ENCODE measurements around the gene CCDC74A.
"Not testable (repeated sequence)": the region's sequence is repeated elsewhere in the genome, so short reads cannot be mapped to it uniquely, and the experiment has no call there.

Gene CCDC74A

GRCh38 chr2:131529864-131530445, 2.3 kb downstream of the CCDC74A start:
- not testable (repeated sequence) for DNase-seq (ENCODE audit: low read depth in 2 of 2)

DNA sequence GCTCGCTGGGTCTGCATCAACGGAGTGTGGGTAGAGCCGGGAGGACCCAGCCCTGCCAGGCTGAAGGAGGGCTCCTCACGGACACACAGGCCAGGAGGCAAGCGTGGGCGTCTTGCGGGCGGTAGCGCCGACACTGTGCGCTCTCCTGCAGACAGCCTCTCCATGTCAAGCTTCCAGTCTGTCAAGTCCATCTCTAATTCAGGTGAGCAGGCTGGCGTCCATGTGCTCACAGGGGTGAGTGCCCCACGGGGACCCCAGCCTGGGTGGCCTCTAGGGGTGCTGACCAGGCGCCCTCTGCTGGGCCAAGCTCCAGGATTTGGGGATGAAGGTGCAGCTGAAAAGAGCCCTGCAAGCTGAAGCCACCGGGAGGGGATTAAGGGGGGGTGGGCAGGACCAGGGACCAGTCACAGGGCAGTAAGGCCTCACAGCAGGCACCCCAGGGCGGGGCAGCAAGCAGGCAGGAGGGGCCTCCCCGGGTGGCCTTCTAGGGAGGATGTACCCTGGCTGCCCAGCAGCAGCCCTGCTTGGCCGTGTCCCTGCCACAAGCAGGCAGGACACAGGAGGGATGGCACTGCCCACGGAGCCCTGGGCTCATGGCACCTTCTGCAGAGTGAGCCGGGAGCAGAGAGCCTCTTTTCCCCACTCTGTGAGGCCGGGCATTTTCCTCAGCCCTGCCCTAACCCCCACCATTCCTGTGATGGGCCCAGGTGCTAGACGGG, 3.1 kb downstream of the CCDC74A start:
- not testable (repeated sequence) for DNase-seq (ENCODE audit: low read depth in 2 of 2)

GRCh38 chr2:131531547-131532185, 4.0 kb downstream of the CCDC74A start:
- DNase-seq (ENCODE audit: low read depth in 2 of 2), result not testable (repeated sequence)

GRCh38 chr2:131532723-131533608, 5.3 kb downstream of the CCDC74A start:
- not testable (repeated sequence) for DNase-seq (ENCODE audit: low read depth in 2 of 2)

DNA sequence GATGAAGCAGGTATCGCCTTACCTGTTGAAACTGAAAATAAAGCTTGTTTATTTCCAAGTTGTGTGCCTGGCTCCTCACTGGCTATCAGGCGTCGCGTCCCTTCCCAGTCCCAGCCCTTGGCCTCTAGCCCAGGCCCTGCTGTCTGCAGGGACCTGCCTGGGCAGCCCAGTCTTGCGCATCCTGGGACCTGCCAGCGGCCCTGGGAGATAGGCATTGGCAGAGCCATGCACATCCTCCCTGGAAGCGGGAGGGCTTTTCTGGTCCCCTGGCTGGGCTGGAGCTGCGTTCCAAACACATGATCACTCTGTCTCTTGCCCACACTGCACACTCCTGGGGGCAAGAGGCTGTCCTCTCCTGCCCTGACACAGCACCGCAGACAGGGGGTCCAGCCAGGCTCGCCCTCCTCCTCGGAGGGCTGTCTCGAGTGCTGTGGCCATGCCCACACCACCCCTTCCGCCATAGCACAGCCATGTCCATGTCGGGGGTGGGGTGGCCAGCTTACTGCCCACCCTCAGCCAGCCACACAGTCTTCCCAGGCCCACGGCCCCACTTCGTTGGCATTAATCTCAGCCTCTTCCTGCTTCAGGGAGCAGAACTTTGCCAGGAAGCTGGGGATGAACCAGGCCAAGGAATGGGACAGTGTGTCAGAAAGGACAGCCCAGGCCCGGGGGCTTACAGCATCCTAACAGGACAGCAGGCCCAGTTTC, 6.1 kb downstream of the CCDC74A start:
- not testable (repeated sequence) for DNase-seq (ENCODE audit: low read depth in 2 of 2)

GRCh38 chr2:131534317-131534672, 6.6 kb downstream of the CCDC74A start:
- DNase-seq (ENCODE audit: low read depth in 2 of 2), result not testable (repeated sequence)

DNA sequence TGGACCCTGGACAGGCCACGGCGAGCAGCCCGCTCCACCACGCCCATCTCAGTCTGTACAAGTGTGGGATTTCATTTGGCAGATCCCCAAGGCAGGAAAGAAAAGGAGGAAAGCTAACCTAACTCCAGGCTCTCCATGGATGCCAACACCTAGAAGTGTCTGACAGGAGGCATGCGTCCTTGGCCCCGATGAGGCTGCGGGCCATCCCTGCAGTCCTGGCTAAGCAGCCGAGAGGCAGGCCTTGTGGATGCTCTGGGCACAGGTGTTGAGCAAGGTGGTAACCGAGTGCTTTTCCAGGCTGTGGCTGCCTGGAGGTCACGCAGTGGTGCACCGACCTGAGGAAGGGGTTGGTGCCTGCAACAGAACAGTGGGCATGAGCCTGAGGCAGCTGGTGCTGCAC, 7.3 kb downstream of the CCDC74A start:
- DNase-seq (ENCODE audit: low read depth in 2 of 2), result not testable (repeated sequence)

DNA sequence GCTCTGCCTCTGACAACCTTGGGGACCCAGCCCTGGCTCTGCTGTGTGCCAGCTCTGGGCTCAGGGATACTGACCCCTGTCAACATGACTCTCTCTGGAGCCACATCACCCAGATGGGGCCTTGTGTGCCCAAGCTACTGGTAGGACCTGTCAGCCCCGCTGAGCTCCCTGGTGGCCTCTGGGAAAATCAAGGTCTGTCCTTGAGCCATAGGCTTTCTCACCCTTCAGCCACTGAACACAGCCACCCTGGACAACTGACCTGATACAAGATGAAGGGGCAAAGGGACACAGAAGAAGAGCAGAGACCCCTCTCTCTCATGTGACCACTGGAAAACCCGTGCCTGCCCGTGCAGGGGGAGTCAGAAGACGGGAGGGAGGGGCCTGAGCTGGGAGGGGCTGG, 7.8 kb downstream of the CCDC74A start:
- DNase-seq (ENCODE audit: low read depth in 2 of 2), result no peak

- DNase-seq (ENCODE audit: low read depth in 2 of 2), result not testable (repeated sequence)
Observed at GRCh38 chr2:131535951-131536826, 8.5 kb downstream of the CCDC74A start.

- not testable (repeated sequence) for DNase-seq (ENCODE audit: low read depth in 2 of 2)
Observed at GRCh38 chr2:131536841-131537240, 9.2 kb downstream of the CCDC74A start.

GRCh38 chr2:131538856-131539255, 11.2 kb downstream of the CCDC74A start:
- not testable (repeated sequence) for DNase-seq (ENCODE audit: low read depth in 2 of 2)

GRCh38 chr2:131542438-131543384, 15.0 kb downstream of the CCDC74A start:
- DNase-seq (ENCODE audit: low read depth in 2 of 2), result no peak

DNA sequence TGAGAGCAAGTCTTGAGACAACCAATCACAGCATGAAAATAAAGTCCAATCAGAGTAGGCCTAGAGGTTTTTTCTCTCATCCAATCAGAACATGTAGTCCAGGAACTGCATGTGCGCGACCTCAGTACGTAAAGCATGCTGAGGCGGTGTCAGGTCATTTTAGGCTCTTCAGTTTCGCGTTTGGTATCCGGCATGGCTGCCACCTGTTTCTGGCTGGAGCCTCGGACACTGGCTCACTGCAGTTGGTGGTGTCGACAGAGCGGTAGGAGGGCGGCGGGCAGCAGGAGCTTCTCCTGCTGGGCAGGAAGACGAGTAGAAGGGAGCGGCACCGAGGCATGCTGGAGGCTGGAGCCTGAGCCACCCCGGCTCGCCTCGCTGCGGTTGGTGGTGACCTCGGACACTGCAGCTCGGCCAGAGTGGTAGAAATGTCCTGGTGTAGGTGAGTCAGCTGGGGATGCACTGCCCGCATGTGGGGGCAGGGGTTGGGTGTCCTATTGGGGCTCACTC, 15.8 kb downstream of the CCDC74A start:
- DNase-seq (ENCODE audit: low read depth in 2 of 2), result no peak

GRCh38 chr2:131544006-131544812, 16.5 kb downstream of the CCDC74A start:
- DNase-seq (ENCODE audit: low read depth in 2 of 2), result not testable (repeated sequence)

DNA sequence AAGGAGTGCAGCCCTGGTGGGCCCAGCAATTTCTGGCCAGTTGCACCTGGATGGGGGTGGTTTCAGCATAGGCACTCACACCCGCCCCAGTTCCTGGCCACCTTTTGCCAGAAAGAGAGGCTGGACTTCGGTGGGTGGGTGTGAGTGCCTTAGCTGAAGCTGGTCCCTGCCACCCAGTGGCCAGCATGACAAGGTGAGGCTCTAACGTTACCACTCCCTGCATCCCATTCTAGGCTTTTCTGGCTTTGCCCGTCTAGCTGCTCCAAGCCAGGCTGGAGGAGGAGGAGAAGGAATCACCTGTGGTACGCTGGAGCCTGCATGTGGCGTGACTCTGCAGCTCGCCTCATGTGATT, 17.1 kb downstream of the CCDC74A start:
- not testable (repeated sequence) for DNase-seq (ENCODE audit: low read depth in 2 of 2)

GRCh38 chr2:131552871-131553270, 25.2 kb downstream of the CCDC74A start:
- DNase-seq (ENCODE audit: low read depth in 2 of 2), result no peak

DNA sequence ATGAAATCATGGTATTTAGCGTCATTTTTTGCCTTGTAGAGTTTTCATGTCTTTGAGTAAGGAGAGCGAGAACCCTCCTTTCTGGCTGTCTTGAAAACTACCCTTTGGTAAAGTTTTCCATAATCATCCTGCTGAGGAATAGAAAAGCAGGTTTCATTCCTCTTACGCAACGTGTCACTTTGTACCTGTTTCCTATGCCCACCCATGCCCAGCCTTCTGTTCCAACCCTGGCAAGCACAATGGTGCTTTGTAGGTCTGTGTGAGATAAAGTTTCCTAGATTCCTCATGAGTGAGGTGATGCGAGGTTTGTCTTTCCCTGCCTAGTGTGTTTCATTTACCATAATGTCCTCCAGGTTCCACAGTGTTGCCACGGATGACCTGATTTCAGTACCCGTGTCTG, 29.3 kb downstream of the CCDC74A start:
- DNase-seq (ENCODE audit: low read depth in 2 of 2), result no peak

Data from stimulated activated CD8-positive, alpha-beta memory T cell treated with anti-CD3 and anti-CD28 coated beads, Interleukin-15, amount 100 ng/mL, for 4 hours (primary cell).